Endometrial microvascular endothelial cells (primary cell): Measurements from ENCODE around the gene NIPSNAP2. TPM values are rescaled to one million over a fixed set of nuclear protein-coding genes. Genes with fewer than 3 reads are reported as not detected.
"Not testable (repeated sequence)": the region's sequence is repeated elsewhere in the genome, so short reads cannot be mapped to it uniquely, and the experiment has no call there.

Experiments
- in situ Hi-C: cut with HindIII; loops from 2 replicates; pipeline ENCODE4 v1.10.0; 2017; ENCODE audit warnings: low sequenced_read_pairs, low pct_unique_long_range_greater_than_20kb; ENCODE audit errors: inconsistent ontology term
- total RNA-seq: library from RNA; depleted of rRNA; stranded (reverse); fragments of >200 nt; gene quantifications from one replicate; pipeline ENCODE4 v1.2.3, GENCODE V29; 2015; ENCODE audit errors: inconsistent ontology term

Gene NIPSNAP2
- total RNA-seq = 54.8 TPM

DNA sequence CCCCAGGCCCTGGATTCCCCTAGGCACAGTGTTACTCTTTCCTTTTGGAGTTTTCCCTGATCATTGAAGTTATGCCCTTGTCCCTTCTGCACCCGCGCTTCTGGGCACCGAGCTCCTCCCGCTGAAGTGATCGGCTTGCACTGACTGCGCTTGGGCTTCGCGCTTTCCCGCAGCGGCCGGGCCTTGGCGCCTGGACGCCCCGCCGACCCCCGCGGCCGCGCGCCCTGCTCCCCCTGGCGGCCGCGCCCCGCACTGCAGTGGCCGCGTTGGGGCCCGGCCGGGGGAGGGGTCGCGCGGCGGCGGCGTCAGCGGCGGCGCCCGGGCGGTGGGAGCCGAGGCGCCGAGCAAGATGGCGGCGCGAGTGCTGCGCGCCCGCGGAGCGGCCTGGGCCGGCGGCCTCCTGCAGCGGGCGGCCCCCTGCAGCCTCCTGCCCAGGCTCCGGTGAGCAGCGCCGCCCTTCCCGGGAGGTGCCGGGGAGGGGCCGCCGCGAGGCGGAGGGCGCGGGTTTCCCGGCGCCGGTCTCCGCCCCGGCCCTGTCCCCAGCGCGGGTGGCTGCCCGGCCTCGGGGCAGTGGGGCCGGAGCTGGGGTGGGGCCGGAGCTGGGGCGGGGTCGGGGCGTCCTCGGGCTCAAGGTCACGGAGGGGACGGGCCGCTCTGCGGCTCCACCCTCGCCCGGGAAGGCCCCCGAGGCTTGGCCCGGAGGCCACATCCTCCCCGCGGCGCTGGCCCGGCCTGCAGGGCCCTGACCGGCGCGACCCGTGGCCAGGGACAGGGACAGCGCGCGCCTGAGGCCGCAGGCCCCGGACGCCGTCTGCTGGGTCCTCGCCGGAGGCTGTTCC is at the start of gene NIPSNAP2:
NIPSNAP2 (plus strand) TSS at position 325 of the 839 bp plus-strand sequence; CDS start at position 350, 25 bp downstream.
- in situ Hi-C loops = no loop called here

GRCh38 chr7:55917771-55918170 is 46.6 kb upstream of the NIPSNAP2 start:
- in situ Hi-C loops = no loop called here

DNA sequence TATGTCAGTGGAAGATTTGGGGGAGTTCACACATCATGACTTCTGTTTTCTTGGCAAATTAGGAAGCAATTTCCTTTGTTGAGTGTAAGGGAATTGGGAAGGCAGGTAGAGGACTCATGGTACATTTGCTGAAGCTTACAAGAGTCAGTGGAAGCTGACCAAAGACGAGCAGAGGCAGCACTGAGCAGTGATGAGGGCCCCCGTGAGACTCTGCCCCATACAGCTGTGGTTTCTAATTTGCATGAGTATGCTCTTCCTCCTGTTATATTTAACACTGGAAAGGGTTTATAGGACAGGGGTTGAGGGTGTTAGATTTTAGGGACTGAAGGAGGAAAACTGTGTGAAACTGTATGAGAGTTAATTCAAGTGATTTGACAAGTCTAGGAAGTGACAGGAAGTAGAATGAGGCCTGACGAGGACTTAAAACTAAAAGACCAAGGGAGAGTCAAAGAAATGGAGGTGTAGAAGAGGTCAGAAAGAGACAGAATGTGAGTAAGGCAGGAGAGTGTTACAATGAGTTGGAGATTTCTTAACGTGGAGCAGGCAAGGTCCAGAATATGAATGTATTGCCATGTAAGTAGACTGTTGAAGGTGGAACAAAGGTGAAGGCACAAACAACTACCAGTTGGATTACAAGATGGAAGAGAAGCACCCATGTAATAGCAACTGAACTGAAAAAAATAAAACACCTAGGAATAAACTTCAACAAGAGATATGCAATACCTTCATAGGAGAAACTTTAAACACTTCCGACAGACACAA is 36.2 kb upstream of the NIPSNAP2 start:
- in situ Hi-C loops = no loop called here

GRCh38 chr7:55931421-55932151 is 32.8 kb upstream of the NIPSNAP2 start:
- in situ Hi-C loops = no loop called here

DNA sequence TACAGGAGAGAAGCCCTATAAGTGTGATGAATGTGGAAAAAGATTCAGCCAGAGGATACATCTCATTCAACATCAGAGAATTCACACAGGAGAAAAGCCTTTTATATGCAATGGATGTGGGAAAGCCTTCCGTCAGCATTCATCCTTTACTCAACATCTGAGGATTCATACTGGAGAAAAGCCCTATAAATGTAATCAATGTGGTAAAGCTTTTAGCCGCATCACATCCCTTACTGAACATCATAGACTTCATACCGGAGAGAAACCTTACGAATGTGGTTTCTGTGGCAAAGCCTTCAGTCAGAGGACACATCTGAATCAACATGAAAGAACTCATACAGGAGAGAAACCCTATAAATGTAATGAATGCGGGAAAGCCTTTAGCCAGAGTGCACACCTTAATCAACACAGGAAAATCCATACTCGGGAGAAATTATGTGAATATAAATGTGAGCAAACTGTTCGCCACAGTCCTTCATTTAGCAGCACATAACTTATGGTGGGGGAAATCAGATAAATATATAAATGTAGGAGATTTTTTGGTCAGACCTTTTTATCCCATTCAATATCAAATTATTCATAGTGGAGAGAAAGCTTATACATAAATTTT is 24.8 kb upstream of the NIPSNAP2 start:
- in situ Hi-C loops = no loop called here

DNA sequence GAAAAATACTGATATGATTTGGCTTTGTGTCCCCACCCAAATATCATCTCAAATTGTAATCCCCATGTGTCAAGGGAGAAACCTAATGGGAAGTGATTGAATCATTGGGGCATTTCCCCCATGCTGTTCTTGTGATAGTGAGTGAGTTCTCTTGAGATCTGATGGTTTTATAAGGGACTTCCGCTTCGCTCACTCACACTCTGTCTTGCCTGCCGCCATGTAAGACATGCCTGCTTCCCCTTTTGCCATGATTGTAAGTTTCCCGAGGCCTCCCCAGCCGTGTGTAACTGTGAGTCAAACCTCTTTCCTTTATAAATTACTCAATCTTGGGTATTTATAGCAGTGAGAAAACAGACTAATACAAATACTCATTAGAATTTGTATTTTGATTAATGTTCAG is 17.8 kb upstream of the NIPSNAP2 start:
- in situ Hi-C loops = no loop called here

GRCh38 chr7:55951637-55952351 is 12.6 kb upstream of the NIPSNAP2 start, which contains the start of gene MRPS17:
Gene MRPS17 (plus strand): TSS chr7:55951877. CDS start chr7:55953196, 1,319 bp downstream.
- in situ Hi-C loops = no loop called here

DNA sequence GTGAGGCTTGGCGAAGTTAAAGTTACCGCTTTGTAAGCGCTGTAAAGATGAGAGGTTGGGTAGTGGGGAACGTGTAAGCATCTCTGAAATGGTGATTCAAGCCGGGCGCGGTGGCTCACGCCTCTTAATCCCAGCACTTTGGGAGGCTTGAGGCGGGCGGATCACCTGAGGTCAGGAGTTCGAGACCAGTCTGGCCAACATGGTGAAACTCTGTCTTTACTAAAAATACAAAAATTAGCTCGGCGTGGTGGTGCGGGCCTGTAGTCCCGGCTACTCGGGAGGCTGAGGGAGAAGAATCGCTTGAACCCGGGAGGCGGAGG is 12.1 kb upstream of the NIPSNAP2 start:
- in situ Hi-C loops = not testable (repeated sequence)

DNA sequence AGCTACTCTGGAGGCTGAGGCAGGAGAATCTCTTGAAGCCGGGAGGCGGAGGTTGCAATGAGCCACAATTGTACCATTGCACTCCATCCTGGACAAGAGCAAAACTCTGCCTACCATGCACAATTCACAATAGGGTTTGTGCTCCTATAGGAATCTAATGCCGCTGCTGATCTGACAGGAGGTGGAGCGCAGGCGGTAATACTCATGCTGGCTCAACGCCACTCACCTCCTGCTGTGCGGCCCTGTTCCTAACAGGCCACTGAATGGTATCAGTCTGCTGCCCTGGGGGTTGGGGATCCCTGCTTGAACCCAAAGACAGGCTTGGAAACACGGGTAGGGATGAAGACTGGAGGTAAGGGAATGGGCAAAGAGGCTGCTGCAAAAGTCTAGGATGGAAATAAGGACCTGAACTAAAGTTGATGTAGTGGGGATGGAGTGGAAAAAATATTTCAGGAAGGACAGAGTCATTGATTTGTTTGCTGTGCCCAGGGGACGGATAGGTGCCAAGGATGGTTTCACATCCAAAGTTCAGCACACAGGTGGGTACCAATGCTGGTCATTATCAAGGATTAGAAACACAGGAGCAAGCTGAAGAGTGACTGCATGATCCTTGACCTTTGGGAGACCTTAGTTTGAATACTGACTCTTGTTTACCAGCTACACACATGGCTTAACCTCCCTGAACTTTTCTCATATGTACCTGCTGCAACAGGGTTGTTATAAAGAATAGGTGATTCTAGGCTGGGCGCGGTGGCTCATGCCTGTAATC is 10.5 kb upstream of the NIPSNAP2 start:
- in situ Hi-C loops = no loop called here

- in situ Hi-C loops = no loop called here
Observed at GRCh38 chr7:55957190-55957589, 7.2 kb upstream of the NIPSNAP2 start.

- in situ Hi-C loops = no loop called here
Observed at GRCh38 chr7:55962014-55962413, 2.4 kb upstream of the NIPSNAP2 start.

- in situ Hi-C loops = no loop called here
Observed at GRCh38 chr7:55963584-55964168, 709 bp upstream of the NIPSNAP2 start.

DNA sequence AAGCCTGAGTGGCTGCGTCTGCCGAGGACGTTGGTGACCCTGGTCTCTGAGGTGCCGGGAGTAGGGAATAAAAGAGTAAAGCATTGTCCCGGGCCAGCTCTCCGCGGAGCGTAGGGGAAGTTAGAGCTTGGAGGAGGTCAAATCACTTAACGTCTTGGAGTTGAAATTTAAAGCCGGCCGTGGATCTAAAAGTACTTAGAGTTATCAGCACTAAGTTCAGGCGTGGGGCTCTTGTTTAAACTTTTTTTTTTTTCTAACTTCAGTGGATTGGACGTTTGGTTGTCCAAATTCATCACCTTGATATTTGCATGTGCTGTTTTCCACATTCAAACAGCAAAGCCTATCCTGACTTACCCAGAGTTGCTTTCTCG is 700 bp downstream of the NIPSNAP2 start:
- in situ Hi-C loops = no loop called here

GRCh38 chr7:55965805-55966421 is 1.5 kb downstream of the NIPSNAP2 start:
- in situ Hi-C loops = no loop called here

DNA sequence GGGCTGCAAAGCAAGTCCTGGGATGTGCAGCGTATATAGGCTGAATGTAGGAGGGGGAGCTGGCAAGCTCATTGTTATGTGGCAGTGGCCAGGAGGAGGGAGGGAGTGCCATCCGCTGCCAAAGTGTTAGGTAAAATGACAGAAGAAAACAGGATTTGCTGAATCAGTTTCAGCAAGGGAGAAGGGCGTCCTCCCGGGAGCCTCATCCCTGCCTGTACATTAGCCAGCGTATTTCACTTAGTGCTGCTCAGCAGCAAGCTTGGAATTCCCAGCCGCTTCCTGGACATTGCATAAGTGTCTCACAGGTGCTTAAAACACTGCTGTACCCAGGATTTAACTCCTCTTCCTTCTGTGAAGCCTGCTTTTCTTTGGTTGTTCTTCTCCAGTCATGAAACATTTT is 2.5 kb downstream of the NIPSNAP2 start:
- in situ Hi-C loops = no loop called here

- in situ Hi-C loops = no loop called here
Observed at GRCh38 chr7:55969391-55969790, 5.0 kb downstream of the NIPSNAP2 start.

DNA sequence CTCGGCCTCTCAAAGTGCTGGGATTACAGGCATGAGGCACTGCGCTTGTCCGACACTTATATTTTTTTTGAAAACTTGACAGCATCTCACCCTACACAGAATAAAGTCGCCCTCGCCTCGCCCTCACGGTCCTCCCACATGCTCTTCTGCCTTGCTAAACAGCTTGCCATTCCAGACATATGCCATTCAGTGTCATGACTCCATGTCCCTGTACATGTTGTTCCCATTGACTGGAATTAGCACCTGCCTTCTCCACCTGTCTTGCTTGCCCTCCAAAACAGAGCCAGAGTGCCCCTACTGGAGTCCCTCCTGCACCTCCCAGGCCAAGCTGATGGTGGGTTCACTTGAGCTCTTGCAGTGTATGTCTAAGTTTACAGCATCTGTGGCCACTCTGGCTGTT is 6.2 kb downstream of the NIPSNAP2 start:
- in situ Hi-C loops = no loop called here
